ENCODE results near the gene PAM. TPM values are rescaled to one million over a fixed set of nuclear protein-coding genes. Genes with fewer than 3 reads are reported as not detected.
"Not testable (repeated sequence)": the region's sequence is repeated elsewhere in the genome, so short reads cannot be mapped to it uniquely, and the experiment has no call there.

The PAM gene
- total and polyA plus RNA-seq, 4 donors: 8.2 to 27.5 (median 13.7) TPM

- Histone ChIP-seq H3K4me1 (ENCODE audit: control insufficient read depth in 4 of 4, insufficient read depth in 4 of 4, low read length in 3 of 4) (no peaks in the 10 kb centered on the region), H3K36me3 (ENCODE audit: control insufficient read depth in 4 of 4, insufficient read depth in 3 of 4, low read depth in 1 of 4, low read length in 3 of 4) (no peaks in the 10 kb centered on the region), H3K27ac (ENCODE audit: low read depth in 1 of 2, low read length in 2 of 2) (no peak overlapping the region), H3K27me3 (ENCODE audit: control insufficient read depth in 4 of 4, insufficient read depth in 4 of 4, low read length in 3 of 4) (no peaks in the 10 kb centered on the region), H3K9ac (ENCODE audit: low read depth in 1 of 2, low read length in 2 of 2) (no peak overlapping the region), H3K4me3 (ENCODE audit: low read depth in 1 of 3, low read length in 3 of 3) (no peak overlapping the region), H3K9me3 (ENCODE audit: control insufficient read depth in 4 of 4, low read length in 3 of 4) (peaks cover 0 to 3% (median under 1%) of the 10 kb centered on the region in 4 donors)
- DNase-seq (ENCODE audit: low spot score): no peak
- 92% methylated on average over 4 of the region's 4 CpGs for WGBS
- TF ChIP-seq HNF4G (IDR thresholded peaks at IDR 0.05): no peak
- TF ChIP-seq, protein P1, sequence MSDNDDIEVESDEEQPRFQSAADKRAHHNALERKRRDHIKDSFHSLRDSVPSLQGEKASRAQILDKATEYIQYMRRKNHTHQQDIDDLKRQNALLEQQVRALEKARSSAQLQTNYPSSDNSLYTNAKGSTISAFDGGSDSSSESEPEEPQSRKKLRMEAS (IDR thresholded peaks at IDR 0.05): no peak
- TF ChIP-seq, protein P2, sequence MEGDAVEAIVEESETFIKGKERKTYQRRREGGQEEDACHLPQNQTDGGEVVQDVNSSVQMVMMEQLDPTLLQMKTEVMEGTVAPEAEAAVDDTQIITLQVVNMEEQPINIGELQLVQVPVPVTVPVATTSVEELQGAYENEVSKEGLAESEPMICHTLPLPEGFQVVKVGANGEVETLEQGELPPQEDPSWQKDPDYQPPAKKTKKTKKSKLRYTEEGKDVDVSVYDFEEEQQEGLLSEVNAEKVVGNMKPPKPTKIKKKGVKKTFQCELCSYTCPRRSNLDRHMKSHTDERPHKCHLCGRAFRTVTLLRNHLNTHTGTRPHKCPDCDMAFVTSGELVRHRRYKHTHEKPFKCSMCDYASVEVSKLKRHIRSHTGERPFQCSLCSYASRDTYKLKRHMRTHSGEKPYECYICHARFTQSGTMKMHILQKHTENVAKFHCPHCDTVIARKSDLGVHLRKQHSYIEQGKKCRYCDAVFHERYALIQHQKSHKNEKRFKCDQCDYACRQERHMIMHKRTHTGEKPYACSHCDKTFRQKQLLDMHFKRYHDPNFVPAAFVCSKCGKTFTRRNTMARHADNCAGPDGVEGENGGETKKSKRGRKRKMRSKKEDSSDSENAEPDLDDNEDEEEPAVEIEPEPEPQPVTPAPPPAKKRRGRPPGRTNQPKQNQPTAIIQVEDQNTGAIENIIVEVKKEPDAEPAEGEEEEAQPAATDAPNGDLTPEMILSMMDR (IDR thresholded peaks at IDR 0.05; ENCODE audit: low read depth, low read length, missing input control): no peak
- TF ChIP-seq JUND (IDR thresholded peaks at IDR 0.05): no peak
- no peak for TF ChIP-seq TAF1 (conservative IDR thresholded peaks at IDR 0.05)
- no peak for TF ChIP-seq FOXA1 (IDR thresholded peaks at IDR 0.05)
- TF ChIP-seq ATF3 (IDR thresholded peaks at IDR 0.05): no peak
- no peak for TF ChIP-seq HNF4A (conservative IDR thresholded peaks at IDR 0.05)
- TF ChIP-seq EGR1 (IDR thresholded peaks at IDR 0.05; ENCODE audit: low read depth in 2 of 2): no peak
- TF ChIP-seq SP1 (IDR thresholded peaks at IDR 0.05): no peak
- TF ChIP-seq NR2F2 (IDR thresholded peaks at IDR 0.05): no peak
- no peak for TF ChIP-seq YY1 (IDR thresholded peaks at IDR 0.05)
Measured at GRCh38 chr5:103037673-103038455, 282.8 kb downstream of the PAM start.

- no peak overlapping the region for H3K9ac ChIP-seq (ENCODE audit: low read depth in 1 of 2, low read length in 2 of 2)
- H3K4me1 ChIP-seq (ENCODE audit: control insufficient read depth in 4 of 4, insufficient read depth in 4 of 4, low read length in 3 of 4): no peaks in the 10 kb centered on the region
- WGBS: 45% methylated on average over 4 of the region's 4 CpGs
- H3K27me3 ChIP-seq (ENCODE audit: control insufficient read depth in 4 of 4, insufficient read depth in 4 of 4, low read length in 3 of 4): no peaks in the 10 kb centered on the region
- no peak for DNase-seq (ENCODE audit: low spot score)
- H3K36me3 ChIP-seq (ENCODE audit: control insufficient read depth in 4 of 4, insufficient read depth in 3 of 4, low read depth in 1 of 4, low read length in 3 of 4): no peaks in the 10 kb centered on the region
- H3K27ac ChIP-seq (ENCODE audit: low read depth in 1 of 2, low read length in 2 of 2): no peak overlapping the region
- no peaks in the 10 kb centered on the region for H3K9me3 ChIP-seq (ENCODE audit: control insufficient read depth in 4 of 4, low read length in 3 of 4)
- TF ChIP-seq REST (IDR thresholded peaks at IDR 0.05): no peak
- TF ChIP-seq, protein P2 (IDR thresholded peaks at IDR 0.05; ENCODE audit: low read depth, low read length, missing input control): peak; percentile 53
- no peak for TF ChIP-seq RXRA (IDR thresholded peaks at IDR 0.05)
- TF ChIP-seq, protein P1 (IDR thresholded peaks at IDR 0.05): no peak
- peak; percentile 84 to 89 for TF ChIP-seq RAD21 (IDR thresholded peaks at IDR 0.05)
- H3K4me3 ChIP-seq (ENCODE audit: low read depth in 1 of 3, low read length in 3 of 3): no peak overlapping the region
Measured at GRCh38 chr5:103041071-103041676, 286.1 kb downstream of the PAM start.

DNA sequence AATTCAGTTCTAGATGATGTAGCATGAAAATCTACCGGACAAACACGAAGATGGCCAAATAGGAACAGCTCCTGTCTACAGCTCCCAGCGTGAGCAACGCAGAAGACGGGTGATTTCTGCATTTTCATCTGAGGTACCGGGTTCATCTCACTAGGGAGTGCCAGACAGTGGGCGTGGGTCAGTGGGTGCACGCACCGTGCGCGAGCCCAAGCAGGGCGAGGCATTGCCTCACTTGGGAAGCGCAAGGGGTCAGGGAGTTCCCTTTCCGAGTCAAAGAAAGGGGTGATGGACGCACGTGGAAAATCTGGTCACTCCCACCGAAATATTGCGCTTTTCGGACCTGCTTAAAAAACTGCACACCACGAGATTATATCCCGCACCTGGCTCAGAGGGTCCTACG lies 291.6 kb downstream of the PAM start:
- H3K9ac ChIP-seq (ENCODE audit: low read depth in 1 of 2, low read length in 2 of 2); H3K4me3 ChIP-seq (ENCODE audit: low read depth in 1 of 3, low read length in 3 of 3); H3K27me3 ChIP-seq (ENCODE audit: control insufficient read depth in 4 of 4, insufficient read depth in 4 of 4, low read length in 3 of 4); DNase-seq (ENCODE audit: low spot score); H3K36me3 ChIP-seq (ENCODE audit: control insufficient read depth in 4 of 4, insufficient read depth in 3 of 4, low read depth in 1 of 4, low read length in 3 of 4); H3K9me3 ChIP-seq (ENCODE audit: control insufficient read depth in 4 of 4, low read length in 3 of 4); H3K4me1 ChIP-seq (ENCODE audit: control insufficient read depth in 4 of 4, insufficient read depth in 4 of 4, low read length in 3 of 4); H3K27ac ChIP-seq (ENCODE audit: low read depth in 1 of 2, low read length in 2 of 2): not testable (repeated sequence)
- 92% methylated on average over 22 of the region's 22 CpGs for WGBS
